ENCODE data around the gene EDN1. TPM values are rescaled to one million over a fixed set of nuclear protein-coding genes. Genes with fewer than 3 reads are reported as not detected.
"Not testable (repeated sequence)": the region's sequence is repeated elsewhere in the genome, so short reads cannot be mapped to it uniquely, and the experiment has no call there.

Gene EDN1
- total RNA-seq, 4 donors from 2014 or later, result 5.4 to 29.1 (median 23.0) TPM

DNA sequence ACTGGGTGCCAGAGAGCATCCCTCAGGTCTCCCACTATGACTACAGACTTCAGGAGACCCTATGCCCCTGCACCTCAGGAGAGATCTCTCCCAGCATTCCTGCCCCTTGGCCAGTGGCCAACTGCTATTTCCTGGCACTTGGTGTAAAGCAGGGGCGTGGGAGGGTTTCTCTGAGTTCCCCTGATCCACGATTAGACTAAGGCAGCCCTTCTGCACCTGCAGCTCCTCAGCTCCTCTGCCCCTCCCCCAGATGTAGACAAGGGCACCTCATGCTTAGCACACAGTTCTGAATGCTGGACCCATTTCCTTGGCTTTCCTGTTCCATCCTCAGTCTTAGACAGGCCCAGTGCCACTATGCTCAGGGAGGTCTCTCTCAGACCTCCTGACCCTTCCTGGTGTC, 28.6 kb downstream of the EDN1 start:
- H3K27ac ChIP-seq (replicated peaks in 1 of 4), result no peak overlapping the region
- H3K4me3 ChIP-seq, result no peak overlapping the region
- no peaks in the 10 kb centered on the region for H3K27me3 ChIP-seq
- intact Hi-C loops (cut with DNase I), result no loop called here
- 82% methylated on average over 2 of the region's 2 CpGs for WGBS
- H3K36me3 ChIP-seq, result no peaks in the 10 kb centered on the region
- H3K9me3 ChIP-seq, result peaks cover 0 to 9% (median 4%) of the 10 kb centered on the region in 4 donors
- H3K4me1 ChIP-seq, result peaks cover 0 to 7% (median 0%) of the 10 kb centered on the region in 4 donors
- TF ChIP-seq CTCF (IDR thresholded peaks at IDR 0.05) (no peak), EP300 (IDR thresholded peaks at IDR 0.05) (no peak), POLR2A (IDR thresholded peaks at IDR 0.05; ENCODE audit: low read depth) (no peak), POLR2AphosphoS5 (IDR thresholded peaks at IDR 0.05) (no peak)
- peak; percentile 50 for DNase-seq (ENCODE audit: extremely low spot score)

GRCh38 chr6:12320074-12320473, 29.9 kb downstream of the EDN1 start:
- H3K27ac ChIP-seq (replicated peaks in 1 of 4); H3K4me1 ChIP-seq; H3K4me3 ChIP-seq; DNase-seq (ENCODE audit: extremely low spot score); intact Hi-C loops (cut with DNase I); H3K9me3 ChIP-seq; H3K36me3 ChIP-seq; H3K27me3 ChIP-seq: not testable (repeated sequence)
- 96% methylated on average over 5 of the region's 5 CpGs for WGBS

DNA sequence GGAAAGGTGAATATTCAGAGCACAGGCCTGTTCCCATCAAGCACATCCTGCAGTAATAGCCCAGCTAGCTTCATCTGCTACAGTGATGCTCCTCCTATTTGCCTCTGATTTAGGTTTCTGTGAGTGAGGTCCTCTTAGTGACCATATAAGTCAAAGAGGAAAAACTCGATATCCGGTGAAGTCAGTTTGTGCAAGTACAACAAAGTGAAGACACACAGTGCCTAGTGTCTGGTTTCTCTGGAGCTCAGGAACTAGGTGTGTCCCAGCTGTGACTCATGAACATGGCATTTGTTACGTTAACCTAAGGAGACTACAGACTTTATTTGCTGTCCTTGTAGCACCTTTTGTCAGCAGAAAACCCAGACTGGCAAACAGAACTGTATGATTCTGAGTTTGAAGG, 33.9 kb downstream of the EDN1 start:
- DNase-seq (ENCODE audit: extremely low spot score), result no peak
- WGBS, result 75% methylated on average over 3 of the region's 3 CpGs
- intact Hi-C loops (cut with DNase I), result no loop called here

DNA sequence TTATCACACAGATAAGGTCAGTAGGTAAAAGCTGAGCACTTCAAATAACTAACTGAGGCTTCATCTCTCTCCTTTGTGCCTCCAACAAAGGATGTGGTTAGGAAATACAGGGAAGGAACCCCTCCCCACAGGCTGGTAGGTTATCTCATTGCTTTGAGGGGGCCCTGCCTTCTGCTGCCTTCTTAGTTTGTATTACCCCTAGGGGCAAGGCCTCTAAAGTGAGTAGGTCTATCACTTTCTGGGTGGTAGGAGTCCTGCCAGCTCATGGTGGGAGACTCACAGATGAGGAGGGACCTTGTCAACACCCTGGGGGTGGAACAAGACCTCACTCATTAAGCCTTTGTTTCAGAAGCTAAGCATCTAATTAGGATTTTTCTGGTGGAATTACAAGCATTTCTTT, 34.6 kb downstream of the EDN1 start:
- Histone ChIP-seq H3K4me3 (no peak overlapping the region), H3K27ac (replicated peaks in 1 of 4) (no peak overlapping the region), H3K9me3 (no peaks in the 10 kb centered on the region), H3K4me1 (no peaks in the 10 kb centered on the region), H3K27me3 (no peaks in the 10 kb centered on the region), H3K36me3 (no peaks in the 10 kb centered on the region)
- DNase-seq (ENCODE audit: extremely low spot score), result no peak
- TF ChIP-seq POLR2A (IDR thresholded peaks at IDR 0.05; ENCODE audit: low read depth) (no peak), CTCF (IDR thresholded peaks at IDR 0.05) (no peak), POLR2AphosphoS5 (IDR thresholded peaks at IDR 0.05) (no peak), EP300 (IDR thresholded peaks at IDR 0.05) (no peak)
- intact Hi-C loops (cut with DNase I), result no loop called here

More for the DNA sequence above, 33.9 kb downstream of the EDN1 start:
- Histone ChIP-seq H3K4me3 (no peak overlapping the region), H3K27me3 (no peaks in the 10 kb centered on the region), H3K9me3 (peaks cover 0 to 1% (median 0%) of the 10 kb centered on the region in 4 donors), H3K27ac (replicated peaks in 1 of 4) (no peak overlapping the region), H3K4me1 (no peaks in the 10 kb centered on the region), H3K36me3 (no peaks in the 10 kb centered on the region)
- TF ChIP-seq EP300 (IDR thresholded peaks at IDR 0.05) (no peak), POLR2A (IDR thresholded peaks at IDR 0.05; ENCODE audit: low read depth) (no peak), CTCF (IDR thresholded peaks at IDR 0.05) (no peak), POLR2AphosphoS5 (IDR thresholded peaks at IDR 0.05) (peak; percentile 7 to 45)

- no peak for TF ChIP-seq POLR2A (IDR thresholded peaks at IDR 0.05; ENCODE audit: low read depth)
- TF ChIP-seq POLR2AphosphoS5 (IDR thresholded peaks at IDR 0.05), result no peak
- TF ChIP-seq CTCF (IDR thresholded peaks at IDR 0.05), result no peak
- TF ChIP-seq EP300 (IDR thresholded peaks at IDR 0.05), result no peak
- no peak for DNase-seq (ENCODE audit: extremely low spot score)
- intact Hi-C loops (cut with DNase I), result no loop called here
- Histone ChIP-seq H3K4me1 (no peaks in the 10 kb centered on the region), H3K9me3 (no peaks in the 10 kb centered on the region), H3K27me3 (no peaks in the 10 kb centered on the region), H3K4me3 (no peak overlapping the region), H3K36me3 (no peaks in the 10 kb centered on the region), H3K27ac (replicated peaks in 1 of 4) (no peak overlapping the region)
- 84% methylated on average over 3 of the region's 3 CpGs for WGBS
Measured at GRCh38 chr6:12325872-12326271, 35.7 kb downstream of the EDN1 start.

Measured in esophagus muscularis mucosa (tissue), 4 donors.